RWPE2 (cell line): ENCODE data around the gene LGALS9.
A peak's percentile ranks its signal among the peaks of the same experiment; 100 is the strongest.

Source experiments
- ATAC-seq: fragments of 200-7000 bp; cut with Tn5 transposase; 3 replicates; pipeline ENCODE4 v1.9.1; 2021; ENCODE audit warnings: low read depth
- DNase-seq: peaks from one replicate; pipeline ENCODE4 v3.0.0-alpha.2; 2020; ENCODE audit warnings: low spot score
- H3K27ac ChIP-seq: fragments of 450-650 bp; 2 replicates; pipeline ENCODE4 v1.5.1; 2017; ENCODE audit warnings: mild to moderate bottlenecking; ENCODE audit not compliant: poor library complexity, severe bottlenecking
- H3K27me3 ChIP-seq: fragments of 250-450 bp; sonication (Bioruptor Pico); 2 replicates; pipeline ENCODE4 v1.5.1; 2021; ENCODE audit warnings: mild to moderate bottlenecking, moderate library complexity; ENCODE audit not compliant: insufficient read depth, poor library complexity, severe bottlenecking
- H3K36me3 ChIP-seq: fragments of 250-450 bp; sonication (Bioruptor Pico); 2 replicates; pipeline ENCODE4 v1.5.1; 2020; ENCODE audit warnings: low read depth, mild to moderate bottlenecking, moderate library complexity
- H3K4me1 ChIP-seq: fragments of 250-450 bp; sonication (Bioruptor Pico); 2 replicates; pipeline ENCODE4 v1.5.1; 2021; ENCODE audit warnings: mild to moderate bottlenecking, moderate library complexity; ENCODE audit not compliant: insufficient read depth, poor library complexity, severe bottlenecking
- H3K4me3 ChIP-seq: fragments of 250-450 bp; sonication (Bioruptor Pico); 2 replicates; pipeline ENCODE4 v1.5.1; 2021; ENCODE audit warnings: mild to moderate bottlenecking, moderate library complexity; ENCODE audit not compliant: severe bottlenecking
- H3K9me3 ChIP-seq: fragments of 250-450 bp; sonication (Bioruptor Pico); 2 replicates; pipeline ENCODE4 v1.5.1; 2021; ENCODE audit warnings: mild to moderate bottlenecking, moderate library complexity; ENCODE audit not compliant: severe bottlenecking
- CTCF ChIP-seq: fragments of 450-650 bp; IDR thresholded peaks from one replicate; pipeline ENCODE4 v1.5.1; 2017; ENCODE audit warnings: mild to moderate bottlenecking, moderate library complexity; ENCODE audit not compliant: poor library complexity, severe bottlenecking

Gene LGALS9

GRCh38 chr17:27597783-27598320 is 33.1 kb upstream of the LGALS9 start:
- Histone ChIP-seq H3K27ac (no peak overlapping the region), H3K4me1 (peaks cover 3% of the 10 kb centered on the region), H3K4me3 (no peak overlapping the region), H3K9me3 (no peaks in the 10 kb centered on the region), H3K27me3 (no peaks in the 10 kb centered on the region), H3K36me3 (no peaks in the 10 kb centered on the region)
- TF ChIP-seq CTCF = no peak
- DNase-seq (no peak), ATAC-seq (no peak)

DNA sequence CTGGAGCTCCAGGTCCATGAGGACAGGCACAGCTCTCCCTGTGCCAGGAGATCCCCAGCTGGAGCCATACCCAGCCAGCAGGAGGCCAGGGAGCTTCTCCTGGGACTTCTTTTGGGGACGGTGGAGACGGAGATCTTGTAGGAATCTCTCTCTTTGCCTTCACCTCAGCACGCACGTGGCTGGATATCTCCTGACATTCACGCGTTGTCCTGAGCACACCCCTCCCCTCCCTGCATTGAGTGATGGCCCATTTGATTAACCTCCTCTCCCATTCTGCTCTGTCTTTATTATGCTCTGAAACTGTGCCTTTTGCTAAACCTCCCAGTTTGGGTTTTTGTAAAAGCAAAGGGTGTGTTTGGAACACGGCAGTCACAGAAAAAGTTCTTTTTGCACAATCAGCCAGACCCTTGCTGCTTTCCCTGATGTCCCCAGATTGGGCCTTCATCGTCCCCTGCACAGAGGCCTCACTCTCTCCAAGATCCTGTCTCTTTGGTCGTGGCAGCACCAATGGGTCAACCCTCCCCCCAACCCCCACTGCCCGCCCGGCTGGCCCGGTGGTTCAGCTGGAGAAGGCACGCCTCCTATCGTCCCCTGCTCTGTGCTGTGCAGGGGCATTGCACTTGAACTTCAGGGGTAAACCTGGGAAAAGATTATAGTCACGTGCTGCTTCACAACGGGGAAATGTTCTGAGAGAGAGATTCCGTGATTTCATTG is 32.5 kb upstream of the LGALS9 start:
- Histone ChIP-seq H3K27me3 (no peaks in the 10 kb centered on the region), H3K4me1 (peaks cover 3% of the 10 kb centered on the region), H3K27ac (no peak overlapping the region), H3K4me3 (no peak overlapping the region), H3K9me3 (no peaks in the 10 kb centered on the region), H3K36me3 (no peaks in the 10 kb centered on the region)
- DNase-seq (no peak), ATAC-seq (no peak)
- TF ChIP-seq CTCF = no peak

GRCh38 chr17:27600471-27600870 is 30.5 kb upstream of the LGALS9 start:
- H3K27ac ChIP-seq = no peak overlapping the region
- H3K4me3 ChIP-seq = no peak overlapping the region
- H3K36me3 ChIP-seq = no peaks in the 10 kb centered on the region
- ATAC-seq (no peak), DNase-seq (no peak)
- no peak for TF ChIP-seq CTCF
- no peaks in the 10 kb centered on the region for H3K9me3 ChIP-seq
- H3K4me1 ChIP-seq = peaks cover 3% of the 10 kb centered on the region
- H3K27me3 ChIP-seq = no peaks in the 10 kb centered on the region

GRCh38 chr17:27601069-27601974 is 29.7 kb upstream of the LGALS9 start:
- Histone ChIP-seq H3K9me3 (no peaks in the 10 kb centered on the region), H3K4me1 (peaks cover 3% of the 10 kb centered on the region), H3K36me3 (no peaks in the 10 kb centered on the region), H3K27ac (no peak overlapping the region), H3K27me3 (no peaks in the 10 kb centered on the region), H3K4me3 (no peak overlapping the region)
- DNase-seq = no peak
- TF ChIP-seq CTCF = peak; percentile 91
- ATAC-seq = no peak
